Panc1 (cell line): ENCODE results near the gene CEP63. TPM values are rescaled to one million over a fixed set of nuclear protein-coding genes. Genes with fewer than 3 reads are reported as not detected.

Experiments
- ATAC-seq: fragments of 200-7000 bp; cut with Tn5 transposase; 2 replicates; pipeline ENCODE4 v1.9.1; 2020; ENCODE audit warnings: mild to moderate bottlenecking, moderate library complexity
- BruUV-seq: library from RNA; stranded (reverse); fragments of 400-500 nt; replicated peaks from 2 replicates; lab custom pipeline; 2021; lab: Mats Ljungman, UMichigan
- CTCF ChIA-PET: fragments of 300-600 bp; sonication (Branson Sonifier 250); formaldehyde crosslinking; loops from one replicate; lab custom pipeline; 2022; ENCODE audit warnings: antibody characterized with exemption; lab: Charles Lee
- POLR2A ChIA-PET: fragments of 300-600 bp; sonication (Branson Sonifier 250); formaldehyde crosslinking; loops from one replicate; lab custom pipeline; 2022; ENCODE audit warnings: antibody characterized with exemption; lab: Charles Lee
- DNase-seq: peaks from one replicate; pipeline ENCODE4 v3.0.0-alpha.2; 2010; ENCODE audit warnings: low read depth, low spot score
- H3K27ac ChIP-seq: 2 replicates; pipeline ENCODE4 v1.5.1; 2011; ENCODE audit warnings: mild to moderate bottlenecking, low read length, inconsistent platforms
- H3K27me3 ChIP-seq: fragments of 200-500 bp; sonication (Bioruptor generic); 2 replicates; pipeline ENCODE4 v1.6.0; 2014; ENCODE audit warnings: low read length, inconsistent platforms; ENCODE audit not compliant: control insufficient read depth, insufficient read depth
- H3K36me3 ChIP-seq: fragments of 200-500 bp; sonication (Bioruptor generic); 2 replicates; pipeline ENCODE4 v1.5.1; 2014; ENCODE audit warnings: inconsistent platforms, mild to moderate bottlenecking, low read length, moderate library complexity; ENCODE audit not compliant: control insufficient read depth, insufficient read depth
- H3K4me1 ChIP-seq: 2 replicates; pipeline ENCODE4 v1.5.1; 2011; ENCODE audit warnings: inconsistent platforms, mild to moderate bottlenecking, low read length, moderate library complexity; ENCODE audit not compliant: control insufficient read depth, insufficient read depth
- H3K4me3 ChIP-seq, 2 experiments: 2 replicates each; pipeline ENCODE4 v1.5.1; 2011 to 2012; ENCODE audit warnings: low read depth in 2 of 2, low read length in 2 of 2, mild to moderate bottlenecking in 2 of 2, inconsistent platforms in 1 of 2, moderate library complexity in 1 of 2
- H3K9me3 ChIP-seq: fragments of 200-500 bp; sonication (Bioruptor generic); 2 replicates; pipeline ENCODE4 v1.5.1; 2014; ENCODE audit warnings: low read depth, mild to moderate bottlenecking, inconsistent platforms, low read length, moderate library complexity; ENCODE audit not compliant: control insufficient read depth, insufficient read depth
- CTCF ChIP-seq: fragments of 450-650 bp; IDR thresholded peaks from 2 replicates; pipeline ENCODE4 v1.5.1; 2017; ENCODE audit warnings: mild to moderate bottlenecking
- POLR2AphosphoS5 ChIP-seq: IDR thresholded peaks from 2 replicates; pipeline ENCODE4 v1.6.1; 2012; ENCODE audit warnings: mild to moderate bottlenecking, low read depth, low read length, moderate library complexity
- REST ChIP-seq, 2 experiments: IDR thresholded peaks; 2 replicates each; pipeline ENCODE4 v1.6.1; 2011 to 2012; ENCODE audit warnings: low read depth in 2 of 2, control low read depth in 1 of 2, low read length in 1 of 2, mild to moderate bottlenecking in 1 of 2, moderate library complexity in 1 of 2; ENCODE audit not compliant: insufficient read depth in 1 of 2
- SIN3A ChIP-seq: IDR thresholded peaks from 2 replicates; pipeline ENCODE4 v1.6.1; 2012; ENCODE audit warnings: low read depth, mild to moderate bottlenecking, low read length, moderate library complexity, borderline replicate concordance; ENCODE audit not compliant: insufficient read depth
- TCF7L2 ChIP-seq: IDR thresholded peaks from 2 replicates; pipeline ENCODE4 v1.6.1; 2011; ENCODE audit warnings: mild to moderate bottlenecking, low read depth, low read length, inconsistent platforms
- in situ Hi-C: cut with HindIII; loops from 2 replicates; pipeline ENCODE4 v1.10.0; 2016; ENCODE audit warnings: low sequenced_read_pairs, low pct_unique_long_range_greater_than_20kb
- intact Hi-C: fragments of 100-400 bp; cut with micrococcal nuclease; formaldehyde crosslinking; loops from one replicate; pipeline ENCODE4 v1.10.0; 2022; ENCODE audit not compliant: unreplicated experiment
- total RNA-seq: library from RNA; stranded (reverse); gene quantifications from one replicate; pipeline ENCODE4 v1.2.1, GENCODE V29; 2021; ENCODE audit not compliant: unreplicated experiment

Gene CEP63
- total RNA-seq, 1 experiment from 2014 or later, result 30.5 TPM

- intact Hi-C loops (no loop called here), in situ Hi-C loops (no loop called here)
- Histone ChIP-seq H3K4me1 (no peaks in the 10 kb centered on the region), H3K4me3 (no peak overlapping the region), H3K9me3 (no peaks in the 10 kb centered on the region), H3K27ac (no peak overlapping the region), H3K27me3 (no peaks in the 10 kb centered on the region), H3K36me3 (no peaks in the 10 kb centered on the region)
- DNase-seq (no peak), ATAC-seq (no peak)
- BruUV-seq, result no TSS peak
- POLR2A ChIA-PET, result interaction anchor here (0.6 kb wide), 1 partner anchor 95 kb away, joined by 4 read pairs; no protein-coding TSS in a partner anchor
- TF ChIP-seq CTCF, result no peak
- no peak for TF ChIP-seq SIN3A
- no peak for TF ChIP-seq TCF7L2
- TF ChIP-seq REST (IDR thresholded peaks at IDR 0.05; ENCODE audit: insufficient read depth in 1 of 2, low read depth in 2 of 2, low read length in 1 of 2), result no peak
- TF ChIP-seq POLR2AphosphoS5, result no peak
- CTCF ChIA-PET, result no interaction called here
These were observed 49.5 kb downstream of the CEP63 start for GRCh38 chr3:134535186-134535970.

GRCh38 chr3:134536781-134537180, 50.9 kb downstream of the CEP63 start:
- no TSS peak for BruUV-seq
- H3K4me1 ChIP-seq, result no peaks in the 10 kb centered on the region
- no peaks in the 10 kb centered on the region for H3K36me3 ChIP-seq
- intact Hi-C loops, result no loop called here
- TF ChIP-seq SIN3A (no peak), POLR2AphosphoS5 (no peak), TCF7L2 (no peak), REST (IDR thresholded peaks at IDR 0.05; ENCODE audit: insufficient read depth in 1 of 2, low read depth in 2 of 2, low read length in 1 of 2) (no peak), CTCF (no peak; the same call in 1 of the 2 replicates)
- ATAC-seq, result no peak
- H3K27me3 ChIP-seq, result no peaks in the 10 kb centered on the region
- H3K27ac ChIP-seq, result no peak overlapping the region
- DNase-seq, result no peak
- ChIA-PET CTCF (no interaction called here), POLR2A (no interaction called here)
- H3K9me3 ChIP-seq, result no peaks in the 10 kb centered on the region
- in situ Hi-C loops, result no loop called here
- H3K4me3 ChIP-seq, result no peak overlapping the region
